ENCODE data around the gene AKAP8L.

Gene AKAP8L

GRCh38 chr19:15456441-15456840 is 37.7 kb upstream of the AKAP8L start:
- H3K4me3 ChIP-seq (ENCODE audit: low read depth, low read length) = peak overlapping the region; percentile 33; the same call in 1 of the 2 replicates
- H3K9ac ChIP-seq (ENCODE audit: low read depth, low read length) = no peak overlapping the region
- peaks cover 4% of the 10 kb centered on the region; the same call in 1 of the 2 replicates for H3K4me1 ChIP-seq (ENCODE audit: control insufficient read depth, insufficient read depth, low read length)
- peaks cover 80% of the 10 kb centered on the region for H3K27me3 ChIP-seq (ENCODE audit: control insufficient read depth, insufficient read depth, low read length)
- H3K27ac ChIP-seq (ENCODE audit: low read depth, low read length) = no peak overlapping the region
- no peaks in the 10 kb centered on the region for H3K9me3 ChIP-seq (ENCODE audit: control insufficient read depth, insufficient read depth, low read length)
- no peaks in the 10 kb centered on the region for H3K36me3 ChIP-seq (ENCODE audit: control insufficient read depth, insufficient read depth, low read length)

- H3K27me3 ChIP-seq (ENCODE audit: control insufficient read depth, insufficient read depth, low read length) = peaks cover 77% of the 10 kb centered on the region
- no peak overlapping the region for H3K4me3 ChIP-seq (ENCODE audit: low read depth, low read length)
- no peaks in the 10 kb centered on the region for H3K36me3 ChIP-seq (ENCODE audit: control insufficient read depth, insufficient read depth, low read length)
- no peak overlapping the region for H3K9ac ChIP-seq (ENCODE audit: low read depth, low read length)
- H3K9me3 ChIP-seq (ENCODE audit: control insufficient read depth, insufficient read depth, low read length) = no peaks in the 10 kb centered on the region
- H3K27ac ChIP-seq (ENCODE audit: low read depth, low read length) = no peak overlapping the region
- H3K4me1 ChIP-seq (ENCODE audit: control insufficient read depth, insufficient read depth, low read length) = peaks cover 4% of the 10 kb centered on the region; the same call in 1 of the 2 replicates
Measured at GRCh38 chr19:15455996-15456395, 37.2 kb upstream of the AKAP8L start.

- no peak overlapping the region for H3K4me3 ChIP-seq (ENCODE audit: low read depth, low read length)
- H3K27ac ChIP-seq (ENCODE audit: low read depth, low read length) = no peak overlapping the region
- H3K4me1 ChIP-seq (ENCODE audit: control insufficient read depth, insufficient read depth, low read length) = peaks cover 6% of the 10 kb centered on the region; the same call in 1 of the 2 replicates
- H3K27me3 ChIP-seq (ENCODE audit: control insufficient read depth, insufficient read depth, low read length) = peaks cover 61% of the 10 kb centered on the region
- H3K9ac ChIP-seq (ENCODE audit: low read depth, low read length) = no peak overlapping the region
- H3K9me3 ChIP-seq (ENCODE audit: control insufficient read depth, insufficient read depth, low read length) = no peaks in the 10 kb centered on the region
- no peaks in the 10 kb centered on the region for H3K36me3 ChIP-seq (ENCODE audit: control insufficient read depth, insufficient read depth, low read length)
Measured at GRCh38 chr19:15453906-15454860, 35.4 kb upstream of the AKAP8L start.

GRCh38 chr19:15453091-15453578 is 34.3 kb upstream of the AKAP8L start:
- no peaks in the 10 kb centered on the region for H3K9me3 ChIP-seq (ENCODE audit: control insufficient read depth, insufficient read depth, low read length)
- H3K36me3 ChIP-seq (ENCODE audit: control insufficient read depth, insufficient read depth, low read length) = no peaks in the 10 kb centered on the region
- no peak overlapping the region for H3K9ac ChIP-seq (ENCODE audit: low read depth, low read length)
- no peak overlapping the region for H3K27ac ChIP-seq (ENCODE audit: low read depth, low read length)
- peak overlapping the region; percentile 69 for H3K4me3 ChIP-seq (ENCODE audit: low read depth, low read length)
- H3K27me3 ChIP-seq (ENCODE audit: control insufficient read depth, insufficient read depth, low read length) = peaks cover 53% of the 10 kb centered on the region
- H3K4me1 ChIP-seq (ENCODE audit: control insufficient read depth, insufficient read depth, low read length) = peaks cover 11% of the 10 kb centered on the region; the same call in 1 of the 2 replicates

- H3K9ac ChIP-seq (ENCODE audit: low read depth, low read length) = no peak overlapping the region
- H3K27me3 ChIP-seq (ENCODE audit: control insufficient read depth, insufficient read depth, low read length) = peaks cover 46% of the 10 kb centered on the region
- H3K4me3 ChIP-seq (ENCODE audit: low read depth, low read length) = peak overlapping the region; percentile 69
- no peaks in the 10 kb centered on the region for H3K36me3 ChIP-seq (ENCODE audit: control insufficient read depth, insufficient read depth, low read length)
- no peaks in the 10 kb centered on the region for H3K9me3 ChIP-seq (ENCODE audit: control insufficient read depth, insufficient read depth, low read length)
- H3K27ac ChIP-seq (ENCODE audit: low read depth, low read length) = no peak overlapping the region
- peaks cover 11% of the 10 kb centered on the region; the same call in 1 of the 2 replicates for H3K4me1 ChIP-seq (ENCODE audit: control insufficient read depth, insufficient read depth, low read length)
Measured at GRCh38 chr19:15452111-15453047, 33.6 kb upstream of the AKAP8L start.

GRCh38 chr19:15450528-15450890 is 31.7 kb upstream of the AKAP8L start:
- H3K27me3 ChIP-seq (ENCODE audit: control insufficient read depth, insufficient read depth, low read length) = peaks cover 28% of the 10 kb centered on the region
- H3K4me1 ChIP-seq (ENCODE audit: control insufficient read depth, insufficient read depth, low read length) = peaks cover 11% of the 10 kb centered on the region; the same call in 1 of the 2 replicates
- H3K9me3 ChIP-seq (ENCODE audit: control insufficient read depth, insufficient read depth, low read length) = no peaks in the 10 kb centered on the region
- H3K4me3 ChIP-seq (ENCODE audit: low read depth, low read length) = peak overlapping the region; percentile 62; the same call in 1 of the 2 replicates
- no peaks in the 10 kb centered on the region for H3K36me3 ChIP-seq (ENCODE audit: control insufficient read depth, insufficient read depth, low read length)
- H3K27ac ChIP-seq (ENCODE audit: low read depth, low read length) = no peak overlapping the region
- H3K9ac ChIP-seq (ENCODE audit: low read depth, low read length) = no peak overlapping the region

GRCh38 chr19:15449620-15450527 is 31.1 kb upstream of the AKAP8L start, which contains the start of gene WIZ:
Gene WIZ (minus strand): TSS chr19:15449956. CDS start chr19:15448307, 1,649 bp downstream.
- Histone ChIP-seq H3K27me3 (ENCODE audit: control insufficient read depth, insufficient read depth, low read length) (peaks cover 21% of the 10 kb centered on the region), H3K36me3 (ENCODE audit: control insufficient read depth, insufficient read depth, low read length) (no peaks in the 10 kb centered on the region), H3K4me1 (ENCODE audit: control insufficient read depth, insufficient read depth, low read length) (peaks cover 11% of the 10 kb centered on the region; the same call in 1 of the 2 replicates), H3K4me3 (ENCODE audit: low read depth, low read length) (peak within 1 kb of the TSS; percentile 72), H3K9ac (ENCODE audit: low read depth, low read length) (no peak within 1 kb of the TSS; the same call in 1 of the 2 replicates), H3K27ac (ENCODE audit: low read depth, low read length) (peak within 1 kb of the TSS; percentile 5), H3K9me3 (ENCODE audit: control insufficient read depth, insufficient read depth, low read length) (no peaks in the 10 kb centered on the region)

- Histone ChIP-seq H3K9me3 (ENCODE audit: control insufficient read depth, insufficient read depth, low read length) (no peaks in the 10 kb centered on the region), H3K27ac (ENCODE audit: low read depth, low read length) (peak overlapping the region; percentile 5), H3K9ac (ENCODE audit: low read depth, low read length) (no peak overlapping the region), H3K27me3 (ENCODE audit: control insufficient read depth, insufficient read depth, low read length) (peaks cover 13% of the 10 kb centered on the region), H3K4me3 (ENCODE audit: low read depth, low read length) (peak overlapping the region; percentile 72), H3K4me1 (ENCODE audit: control insufficient read depth, insufficient read depth, low read length) (peaks cover 11% of the 10 kb centered on the region; the same call in 1 of the 2 replicates), H3K36me3 (ENCODE audit: control insufficient read depth, insufficient read depth, low read length) (no peaks in the 10 kb centered on the region)
Measured at GRCh38 chr19:15448778-15449619, 30.2 kb upstream of the AKAP8L start.

GRCh38 chr19:15448044-15448777 is 29.4 kb upstream of the AKAP8L start:
- H3K4me3 ChIP-seq (ENCODE audit: low read depth, low read length) = peak overlapping the region; percentile 72; the same call in 1 of the 2 replicates
- H3K27ac ChIP-seq (ENCODE audit: low read depth, low read length) = no peak overlapping the region
- H3K9me3 ChIP-seq (ENCODE audit: control insufficient read depth, insufficient read depth, low read length) = no peaks in the 10 kb centered on the region
- H3K9ac ChIP-seq (ENCODE audit: low read depth, low read length) = no peak overlapping the region
- no peaks in the 10 kb centered on the region for H3K36me3 ChIP-seq (ENCODE audit: control insufficient read depth, insufficient read depth, low read length)
- H3K4me1 ChIP-seq (ENCODE audit: control insufficient read depth, insufficient read depth, low read length) = peaks cover 11% of the 10 kb centered on the region; the same call in 1 of the 2 replicates
- H3K27me3 ChIP-seq (ENCODE audit: control insufficient read depth, insufficient read depth, low read length) = peaks cover 5% of the 10 kb centered on the region
